ENCODE results near the gene DIAPH1.
A peak's percentile ranks its signal among the peaks of the same experiment; 100 is the strongest.

The DIAPH1 gene

DNA sequence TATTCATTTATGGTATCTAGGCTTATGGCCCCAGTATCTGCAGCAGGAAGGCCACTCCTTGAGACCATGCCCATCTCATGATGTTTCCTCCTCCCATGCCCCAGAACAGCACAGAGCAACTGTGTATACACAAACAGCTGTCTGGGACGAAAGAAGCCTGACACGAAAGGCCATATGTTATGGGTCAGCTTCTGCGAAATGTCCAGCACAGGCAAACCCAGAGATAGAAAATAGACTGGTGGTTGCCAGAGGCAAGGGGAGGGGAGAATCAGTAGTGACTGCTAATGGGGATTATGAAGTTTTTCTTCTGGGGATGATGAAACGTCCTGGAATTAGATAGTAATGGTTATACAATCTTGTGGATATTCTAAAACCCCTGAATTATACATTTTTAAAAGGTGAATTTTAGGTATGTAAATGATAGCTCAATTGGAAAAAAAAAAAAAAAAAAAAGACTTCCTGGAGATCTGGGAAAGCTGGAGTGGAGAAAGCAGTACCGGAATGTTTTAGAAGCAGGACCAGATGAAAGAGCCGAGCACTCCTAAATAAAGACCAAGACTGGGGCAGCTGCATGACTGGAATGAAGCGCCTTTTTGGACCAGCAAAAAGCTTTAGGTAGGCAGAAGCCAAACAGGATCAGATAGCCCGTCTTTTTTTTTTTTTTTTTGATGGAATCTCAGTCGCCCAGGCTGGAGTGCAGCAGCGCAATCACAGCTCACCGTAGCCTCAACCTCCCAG is 100.8 kb downstream of the DIAPH1 start:
- DNase-seq, result no peak

DNA sequence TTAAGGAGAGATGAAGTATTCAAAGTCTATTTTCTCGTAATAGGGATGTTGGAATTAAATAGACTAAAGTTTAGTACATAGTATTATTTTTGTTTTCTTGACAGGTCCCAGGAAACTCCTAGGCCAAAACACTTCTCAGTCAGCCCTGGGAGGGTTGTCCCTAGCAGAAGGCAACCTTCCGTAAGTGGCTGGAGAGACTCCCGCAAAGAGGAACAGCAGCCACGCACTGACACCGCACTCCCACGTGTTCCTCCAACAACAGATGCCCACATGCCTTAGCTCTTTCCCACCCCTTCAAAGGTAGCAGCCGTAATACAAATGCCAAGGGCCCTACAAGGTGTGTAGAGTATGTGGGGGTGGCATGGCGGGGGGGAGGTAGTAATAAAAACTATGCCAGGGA is 101.5 kb downstream of the DIAPH1 start:
- DNase-seq, result no peak

DNA sequence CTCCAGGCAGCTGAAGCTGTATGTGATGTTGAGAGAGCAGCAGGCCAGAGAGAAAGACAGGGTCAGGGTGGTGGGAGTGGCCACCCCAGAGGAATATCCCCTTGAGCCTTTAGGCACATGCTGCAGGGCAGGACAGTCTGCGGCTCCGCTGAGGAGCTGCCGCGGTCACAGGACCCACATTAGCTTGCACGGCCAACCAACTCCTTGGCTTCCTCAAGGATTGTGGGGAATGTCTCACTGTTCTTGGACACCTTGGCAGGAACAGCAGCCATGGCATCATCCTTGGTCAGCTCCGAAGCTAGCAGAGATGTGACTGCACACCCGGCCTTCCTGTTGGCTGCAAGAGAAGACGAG is 102.2 kb downstream of the DIAPH1 start:
- DNase-seq, result no peak

DNA sequence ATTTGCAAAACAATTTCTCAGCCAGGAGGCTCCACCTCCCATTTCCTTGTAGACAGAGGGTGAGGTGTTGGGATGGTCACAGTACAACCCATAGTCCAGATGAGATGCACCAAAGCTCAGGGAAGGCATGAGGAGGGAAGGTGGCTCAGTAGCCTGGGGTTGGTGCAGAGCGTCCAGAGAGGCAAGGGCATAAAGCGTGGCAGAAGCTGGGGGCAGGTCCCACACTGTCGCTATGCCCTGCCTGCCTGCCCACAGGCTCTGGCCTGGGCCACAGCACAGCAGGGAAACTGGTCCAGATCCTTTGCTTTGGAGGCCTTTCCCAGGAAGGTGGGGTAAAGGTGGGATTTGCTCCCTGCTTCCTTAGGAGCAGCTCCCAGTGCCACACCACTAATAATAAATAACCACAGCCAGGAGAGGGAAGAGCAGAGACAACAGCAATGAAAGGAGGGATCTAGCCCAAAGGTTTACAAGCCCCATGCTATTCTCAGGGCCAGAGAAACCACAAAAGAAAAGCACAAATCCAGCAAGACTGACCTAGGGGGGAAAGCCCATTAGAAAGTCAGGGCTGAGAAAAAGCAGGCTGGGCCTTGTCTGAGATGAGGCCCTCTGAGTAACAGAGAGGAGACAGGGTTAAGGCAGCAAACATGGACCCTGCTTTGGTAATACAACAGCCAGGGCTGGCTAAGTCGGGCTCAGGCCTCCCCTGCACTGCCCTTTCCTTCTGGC is 102.7 kb downstream of the DIAPH1 start:
- no peak for DNase-seq

DNA sequence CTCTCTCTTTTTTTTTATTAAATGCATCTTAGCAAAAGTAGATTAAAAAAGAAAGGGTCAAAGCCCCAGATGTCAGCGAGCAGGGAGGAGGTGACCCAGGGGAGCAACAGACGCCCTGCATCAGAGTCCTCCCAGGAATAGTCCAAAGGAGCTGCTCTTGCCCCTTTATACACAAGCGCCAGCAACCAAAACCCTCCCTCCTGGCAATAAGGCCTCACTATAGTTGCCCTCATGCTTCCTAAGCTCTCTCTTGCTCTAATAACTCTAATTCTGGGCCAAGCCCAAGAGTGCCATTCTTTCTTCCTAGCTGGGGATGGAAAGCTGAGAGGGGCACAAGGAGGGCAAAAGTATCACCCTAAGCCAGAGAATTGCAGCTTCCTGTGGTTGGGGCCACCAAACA is 103.7 kb downstream of the DIAPH1 start:
- no peak for DNase-seq

DNA sequence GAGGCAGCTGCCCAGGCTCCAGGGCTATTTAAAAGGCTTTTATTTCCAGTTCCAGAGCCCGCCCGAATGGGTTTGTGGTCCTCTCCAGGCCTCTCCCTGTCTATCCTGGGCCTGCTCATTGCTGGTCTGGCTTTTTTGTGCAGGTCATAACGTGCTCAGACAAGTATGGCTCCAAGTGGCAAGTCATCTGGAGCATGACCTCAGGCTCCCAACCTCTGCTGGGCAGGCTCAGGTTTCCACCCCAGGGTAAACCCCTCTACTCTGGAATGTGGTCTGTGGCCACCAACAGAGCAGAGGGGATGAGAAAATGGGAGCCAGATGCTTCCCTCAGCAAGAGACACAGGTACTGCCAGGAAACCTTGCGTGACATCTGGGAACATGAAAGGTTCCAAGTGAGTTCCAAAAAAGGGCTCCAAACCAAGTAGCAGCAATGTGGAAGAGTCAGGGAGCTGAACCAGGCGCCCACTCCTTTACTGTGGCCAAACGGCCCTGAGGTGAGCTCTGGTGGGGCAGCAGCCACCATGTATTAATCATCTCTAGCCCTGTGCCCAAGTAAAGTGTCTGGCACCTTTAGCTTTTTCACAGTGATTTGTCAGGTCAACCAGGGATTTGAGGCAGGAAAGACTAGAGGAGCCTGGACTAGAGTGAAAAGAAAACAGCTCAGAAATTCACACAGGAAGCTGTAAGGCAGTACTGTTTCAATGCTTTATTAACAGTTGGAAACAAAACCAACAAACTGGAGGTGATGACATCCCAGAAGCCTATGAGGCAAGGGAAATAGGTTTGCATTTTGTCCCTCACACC is 104.3 kb downstream of the DIAPH1 start:
- peak; percentile 14 for DNase-seq

- DNase-seq, result no peak
These were observed 105.0 kb downstream of the DIAPH1 start for GRCh38 chr5:141513627-141514329.

DNA sequence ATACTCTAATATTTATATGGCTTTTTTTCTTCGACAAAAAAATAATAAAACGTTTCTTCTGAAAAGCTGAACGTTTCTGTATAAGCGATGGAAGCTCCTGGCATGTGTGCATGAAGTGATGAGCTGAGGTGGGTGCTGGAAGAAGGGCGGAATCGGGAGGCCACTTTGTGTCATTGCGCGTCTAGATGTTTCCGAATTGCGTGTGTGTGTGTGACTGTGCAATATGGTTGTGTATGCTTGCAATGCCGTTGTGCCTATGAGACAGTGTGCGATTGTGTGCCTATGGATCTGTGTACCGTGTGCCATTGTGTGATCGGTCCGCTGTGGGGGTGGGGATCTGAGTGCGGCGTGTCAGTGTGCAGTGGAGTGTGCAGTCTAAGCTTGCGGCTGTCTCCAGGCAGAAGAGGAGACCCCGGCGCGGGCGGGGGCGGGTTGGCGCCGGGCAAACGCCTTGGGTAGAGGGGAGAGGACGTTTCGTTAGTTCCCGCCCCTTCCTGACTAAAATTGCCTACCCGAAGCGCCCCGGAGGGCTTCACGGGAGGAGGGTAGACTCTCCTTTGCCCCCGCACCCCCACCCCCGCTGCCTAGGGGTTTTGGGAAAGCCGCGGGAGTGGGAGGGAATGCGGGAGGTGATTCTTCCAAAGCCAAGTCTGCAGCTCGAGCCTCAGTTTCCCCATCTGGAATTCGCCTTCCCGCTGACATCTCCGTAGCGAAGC is 105.7 kb downstream of the DIAPH1 start:
- DNase-seq, result no peak

GRCh38 chr5:141512390-141512910 is 106.3 kb downstream of the DIAPH1 start:
- DNase-seq, result no peak

DNA sequence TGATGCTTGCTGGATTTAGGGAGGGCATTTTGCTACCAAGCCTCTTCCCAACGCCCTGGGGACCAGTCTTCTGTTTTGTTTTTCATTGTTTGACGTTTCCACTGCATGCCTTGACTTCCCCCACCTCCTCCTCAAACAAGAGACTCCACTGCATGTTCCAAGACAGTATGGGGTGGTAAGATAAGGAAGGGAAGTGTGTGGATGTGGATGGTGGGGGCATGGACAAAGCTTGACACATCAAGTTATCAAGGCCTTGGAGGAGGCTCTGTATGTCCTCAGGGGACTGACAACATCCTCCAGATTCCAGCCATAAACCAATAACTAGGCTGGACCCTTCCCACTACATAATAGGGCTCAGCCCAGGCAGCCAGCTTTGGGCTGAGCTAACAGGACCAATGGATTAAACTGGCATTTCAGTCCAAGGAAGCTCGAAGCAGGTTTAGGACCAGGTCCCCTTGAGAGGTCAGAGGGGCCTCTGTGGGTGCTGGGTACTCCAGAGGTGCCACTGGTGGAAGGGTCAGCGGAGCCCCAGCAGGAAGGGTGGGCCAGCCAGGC is 107.0 kb downstream of the DIAPH1 start:
- DNase-seq, result no peak

- no peak for DNase-seq
These were observed 107.8 kb downstream of the DIAPH1 start for GRCh38 chr5:141510850-141511601.

DNA sequence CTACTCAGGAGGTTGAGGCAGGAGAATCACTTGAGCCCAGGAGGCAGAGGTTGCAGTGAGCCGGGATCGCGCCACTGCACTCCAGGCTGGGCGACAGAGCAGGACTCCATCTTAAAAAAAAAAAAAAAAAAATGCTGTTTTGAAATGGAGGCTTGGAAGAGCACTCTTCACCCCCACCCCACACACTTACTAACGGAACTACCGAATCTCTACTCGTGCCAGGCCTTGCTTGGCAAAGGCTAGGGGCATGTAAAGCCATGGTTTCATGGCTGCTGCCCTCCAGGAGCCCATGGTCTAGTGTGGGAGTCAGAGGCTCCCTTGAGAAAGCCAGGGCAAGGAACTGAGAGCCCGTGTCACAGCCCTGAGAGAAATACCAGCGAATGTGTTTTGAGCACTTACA is 108.6 kb downstream of the DIAPH1 start:
- DNase-seq, result no peak

DNA sequence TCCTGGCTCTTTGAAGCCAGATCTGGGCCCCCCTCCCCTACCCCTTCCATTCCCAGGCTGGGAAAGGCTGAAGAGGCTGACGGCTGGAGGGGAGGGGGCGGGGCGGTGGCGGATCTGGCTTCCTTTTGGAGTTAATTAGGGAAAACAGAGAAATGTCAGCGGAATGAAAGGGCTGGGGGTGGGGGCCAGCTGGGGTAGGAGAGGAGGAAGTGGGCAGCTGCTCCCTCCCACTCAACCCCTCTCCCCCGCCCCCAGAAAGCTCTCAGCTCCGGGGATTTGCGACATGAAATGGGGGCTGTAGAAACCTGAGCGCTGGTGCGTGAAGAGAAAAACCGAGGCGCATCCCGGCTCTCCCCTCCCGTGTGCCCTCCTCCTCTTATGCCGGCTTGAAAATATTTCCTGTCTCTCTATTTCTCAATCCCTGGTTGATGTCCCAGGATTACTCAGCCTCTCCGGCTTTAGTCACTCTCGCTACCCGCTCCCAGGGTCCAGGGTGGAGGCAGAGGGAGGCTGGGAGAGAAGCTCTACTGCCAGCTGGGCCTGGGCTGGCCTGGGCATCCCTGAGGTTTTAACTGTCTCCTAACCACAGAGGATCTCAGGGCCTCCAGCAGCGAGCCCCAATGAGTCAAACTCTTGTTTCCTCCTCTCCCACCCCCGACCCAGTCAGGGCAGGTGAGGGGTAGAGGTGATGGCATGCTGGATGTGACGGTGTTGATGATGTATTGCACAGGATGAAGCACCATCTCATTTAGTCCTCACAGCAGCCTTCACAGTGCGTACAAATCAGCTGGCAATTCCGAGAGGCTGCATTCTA is 109.8 kb downstream of the DIAPH1 start:
- DNase-seq, result no peak

DNA sequence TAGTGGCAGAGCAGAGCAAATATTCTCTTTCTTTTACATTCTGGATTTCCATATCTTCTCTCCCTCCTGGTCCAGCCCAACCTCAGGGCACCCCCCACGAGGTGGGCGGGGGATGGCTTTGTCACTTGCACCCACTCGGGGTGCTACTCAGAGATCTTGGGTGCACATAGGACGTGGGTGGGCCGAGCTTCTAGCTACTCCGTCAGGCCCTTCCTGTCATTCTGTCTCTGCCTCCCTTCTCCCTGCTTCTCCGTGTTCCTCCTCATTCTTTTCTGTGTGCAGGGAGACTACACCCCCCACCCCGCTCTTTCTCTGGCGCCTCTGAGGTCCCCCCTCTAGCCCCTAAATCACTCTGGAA is 110.4 kb downstream of the DIAPH1 start:
- DNase-seq, result no peak

- DNase-seq, result no peak
These were observed 111.3 kb downstream of the DIAPH1 start for GRCh38 chr5:141507387-141508091.

DNA sequence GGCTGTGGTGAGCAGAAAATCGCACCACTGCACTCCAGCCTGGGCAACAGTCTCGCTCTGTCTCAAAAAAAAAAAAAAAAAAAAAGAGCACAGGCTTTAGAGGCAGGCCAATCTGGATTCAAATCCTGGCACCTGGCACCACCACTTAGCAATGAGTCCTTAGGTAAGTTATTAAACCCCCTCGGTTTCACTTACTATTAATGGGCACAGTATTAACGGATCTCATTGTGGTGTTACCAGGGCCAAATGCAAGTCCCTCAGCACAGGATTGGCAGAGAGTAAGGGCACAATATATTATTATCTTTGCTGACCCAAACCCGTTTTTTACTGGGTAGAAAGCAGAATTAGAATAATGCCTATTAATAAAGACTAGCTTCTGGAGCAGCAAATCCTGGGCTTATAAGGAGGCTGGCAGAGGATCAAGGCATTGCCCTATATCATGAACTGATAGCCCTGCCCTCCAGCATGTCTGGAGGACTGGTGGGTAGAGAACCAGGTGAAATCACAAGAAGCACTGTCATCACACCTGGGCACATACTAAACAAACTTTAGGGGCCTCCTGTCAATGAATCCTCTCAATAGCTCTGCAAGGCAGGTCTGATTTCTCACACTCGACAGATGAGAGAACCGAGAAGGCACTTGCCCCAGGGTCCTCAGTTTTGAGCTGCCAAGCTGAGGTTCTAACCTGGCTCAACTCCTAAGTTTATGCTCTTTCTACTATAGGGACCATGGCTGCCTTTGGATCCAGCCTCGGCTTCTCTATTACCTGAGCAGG is 112.2 kb downstream of the DIAPH1 start:
- DNase-seq, result no peak

DNA sequence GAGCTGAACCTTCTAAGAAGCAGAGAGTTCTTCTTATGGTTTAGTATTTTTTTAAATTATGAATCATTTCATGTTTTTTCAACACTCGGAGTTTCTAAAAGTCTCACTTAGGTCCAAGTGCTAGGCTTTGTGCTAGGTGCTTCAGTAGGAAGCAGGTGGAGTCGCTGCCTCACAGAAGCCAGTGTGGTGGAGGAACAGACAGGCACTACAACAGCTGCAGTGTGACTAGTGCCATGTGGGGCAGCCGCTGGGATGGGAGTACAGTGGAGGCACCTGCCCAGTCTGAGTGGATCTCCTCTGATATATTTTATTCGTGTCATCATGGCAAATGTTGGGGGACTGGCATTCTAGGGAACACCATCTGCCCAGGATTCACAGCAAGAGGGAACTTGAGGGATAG is 114.6 kb downstream of the DIAPH1 start:
- no peak for DNase-seq

DNA sequence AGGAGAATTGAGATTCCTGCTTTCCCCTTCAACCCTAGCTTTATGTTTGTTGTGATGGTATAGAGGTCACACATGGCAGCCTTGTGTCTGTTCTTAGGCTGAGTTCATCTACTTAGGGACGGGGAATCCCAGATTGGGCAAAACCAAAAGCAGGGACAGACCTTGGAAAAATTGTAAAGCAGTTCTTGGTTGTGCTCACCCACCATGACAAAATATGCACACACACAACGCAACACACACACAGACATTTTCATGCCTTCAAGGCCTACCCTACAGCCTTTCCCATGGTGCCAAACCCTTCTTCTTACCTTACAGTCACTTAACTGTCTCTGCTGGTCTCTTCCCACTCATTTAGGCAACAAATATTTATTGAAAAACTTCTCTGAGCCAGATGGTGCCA is 115.1 kb downstream of the DIAPH1 start:
- no peak for DNase-seq

DNA sequence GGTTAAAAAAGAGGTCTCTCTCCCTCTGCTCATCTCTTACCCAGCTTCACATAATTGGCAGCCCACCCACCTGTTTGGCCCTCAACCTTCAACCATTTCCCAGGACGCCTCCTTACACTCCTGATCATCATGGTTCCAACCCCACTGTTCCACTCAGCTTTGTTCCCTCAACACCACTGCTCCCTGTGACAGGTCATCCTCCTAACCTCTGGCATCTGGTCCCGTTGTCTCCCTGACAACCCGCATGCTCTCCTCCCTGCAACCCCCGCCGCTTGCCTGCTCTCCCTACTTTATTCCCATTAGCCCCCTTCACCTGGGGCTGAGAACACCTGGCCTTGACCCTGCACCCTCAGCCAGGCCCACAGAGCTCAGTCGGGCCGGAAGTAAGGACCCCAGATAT is 117.0 kb downstream of the DIAPH1 start:
- no peak for DNase-seq
